GM10266 (cell line): ENCODE measurements around the gene CERS1.

Experiments
- DNase-seq: peaks from one replicate; pipeline ENCODE4 v3.0.0; 2012; ENCODE audit errors: extremely low spot score
- TF ChIP-seq, protein P1 (sequence below): IDR thresholded peaks from 2 replicates; pipeline ENCODE4 v1.5.1; 2012; ENCODE audit warnings: mild to moderate bottlenecking, low read depth; ENCODE audit not compliant: control insufficient read depth, insufficient read depth; ENCODE audit errors: missing control alignments

CERS1 gene

DNA sequence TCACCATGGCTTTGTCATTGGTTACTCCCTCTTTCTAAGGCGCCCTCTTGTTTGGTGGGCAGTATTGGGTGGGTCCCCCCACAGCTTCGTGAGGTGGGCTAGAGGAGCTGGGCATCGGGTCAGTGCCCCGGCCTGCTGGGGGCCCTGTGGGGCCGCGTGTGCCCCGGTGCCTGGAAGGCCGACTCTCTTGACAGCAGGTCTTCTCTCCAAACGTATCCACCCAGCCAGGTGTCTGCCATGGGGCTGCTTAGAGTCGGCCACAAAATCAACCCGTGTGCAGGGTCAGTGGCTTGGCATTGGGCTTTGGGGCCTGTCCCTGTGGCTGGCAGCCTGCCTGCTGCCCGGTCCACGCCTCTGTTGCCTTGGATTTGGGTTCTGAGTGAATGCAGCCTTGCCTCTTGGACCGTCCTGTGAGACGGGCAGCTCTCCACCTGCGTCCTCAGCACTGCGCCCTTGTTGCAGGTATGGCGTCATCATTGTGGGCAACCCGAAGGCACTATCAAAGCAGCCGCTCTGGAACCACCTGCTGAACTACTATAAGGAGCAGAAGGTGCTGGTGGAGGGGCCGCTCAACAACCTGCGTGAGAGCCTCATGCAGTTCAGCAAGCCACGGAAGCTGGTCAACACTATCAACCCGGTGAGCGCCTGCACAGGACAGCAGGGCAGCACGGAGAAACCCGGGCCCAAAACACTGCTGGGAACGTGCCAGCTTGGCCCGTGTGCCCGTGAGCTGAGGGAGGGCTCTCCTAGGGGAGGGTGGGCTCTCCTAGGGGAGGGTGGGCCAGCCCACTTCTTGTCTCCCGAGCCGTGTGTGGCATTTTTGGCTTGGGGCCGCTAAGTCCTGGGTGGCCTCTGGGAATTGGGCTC lies 32.7 kb downstream of the CERS1 start:
- TF ChIP-seq, protein P1, sequence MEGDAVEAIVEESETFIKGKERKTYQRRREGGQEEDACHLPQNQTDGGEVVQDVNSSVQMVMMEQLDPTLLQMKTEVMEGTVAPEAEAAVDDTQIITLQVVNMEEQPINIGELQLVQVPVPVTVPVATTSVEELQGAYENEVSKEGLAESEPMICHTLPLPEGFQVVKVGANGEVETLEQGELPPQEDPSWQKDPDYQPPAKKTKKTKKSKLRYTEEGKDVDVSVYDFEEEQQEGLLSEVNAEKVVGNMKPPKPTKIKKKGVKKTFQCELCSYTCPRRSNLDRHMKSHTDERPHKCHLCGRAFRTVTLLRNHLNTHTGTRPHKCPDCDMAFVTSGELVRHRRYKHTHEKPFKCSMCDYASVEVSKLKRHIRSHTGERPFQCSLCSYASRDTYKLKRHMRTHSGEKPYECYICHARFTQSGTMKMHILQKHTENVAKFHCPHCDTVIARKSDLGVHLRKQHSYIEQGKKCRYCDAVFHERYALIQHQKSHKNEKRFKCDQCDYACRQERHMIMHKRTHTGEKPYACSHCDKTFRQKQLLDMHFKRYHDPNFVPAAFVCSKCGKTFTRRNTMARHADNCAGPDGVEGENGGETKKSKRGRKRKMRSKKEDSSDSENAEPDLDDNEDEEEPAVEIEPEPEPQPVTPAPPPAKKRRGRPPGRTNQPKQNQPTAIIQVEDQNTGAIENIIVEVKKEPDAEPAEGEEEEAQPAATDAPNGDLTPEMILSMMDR = no peak
- no peak for DNase-seq

DNA sequence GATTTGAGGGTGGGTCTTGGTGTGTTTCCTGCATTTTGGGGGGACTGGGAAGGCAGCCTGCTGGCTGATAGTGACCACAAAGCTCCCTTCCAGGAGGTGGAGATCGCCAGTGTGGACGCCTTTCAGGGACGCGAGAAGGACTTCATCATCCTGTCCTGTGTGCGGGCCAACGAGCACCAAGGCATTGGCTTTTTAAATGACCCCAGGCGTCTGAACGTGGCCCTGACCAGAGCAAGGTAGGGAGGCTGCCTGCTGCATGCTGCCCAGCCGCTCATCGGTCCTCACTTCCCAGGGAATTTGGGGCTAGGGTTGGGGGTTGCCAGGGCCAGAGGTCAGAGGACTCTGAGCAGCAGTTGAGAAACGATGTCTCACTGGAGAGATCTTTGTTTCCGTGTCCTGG lies 34.0 kb downstream of the CERS1 start:
- DNase-seq = no peak
- TF ChIP-seq, protein P1 = no peak

DNA sequence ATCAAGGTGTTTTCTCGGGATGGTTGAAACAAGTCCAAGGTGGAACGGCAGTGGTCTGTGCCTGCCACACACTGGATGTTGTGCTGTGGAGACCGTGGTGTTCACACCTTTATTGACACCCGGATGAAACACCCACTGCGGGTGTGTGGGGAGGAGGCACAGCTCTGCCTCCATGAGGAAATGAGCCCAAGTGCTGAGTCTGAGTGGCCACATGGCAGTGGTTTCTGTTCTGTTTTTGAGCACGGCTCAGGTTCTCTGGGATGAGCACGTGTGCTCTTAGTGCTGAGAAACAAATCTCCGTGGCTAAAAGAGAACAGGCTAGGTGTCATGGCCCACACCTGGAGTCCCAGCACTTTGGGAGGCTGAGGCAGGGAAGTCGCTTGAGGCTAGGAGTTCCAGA lies 34.7 kb downstream of the CERS1 start:
- no peak for DNase-seq
- TF ChIP-seq, protein P1 = no peak

DNA sequence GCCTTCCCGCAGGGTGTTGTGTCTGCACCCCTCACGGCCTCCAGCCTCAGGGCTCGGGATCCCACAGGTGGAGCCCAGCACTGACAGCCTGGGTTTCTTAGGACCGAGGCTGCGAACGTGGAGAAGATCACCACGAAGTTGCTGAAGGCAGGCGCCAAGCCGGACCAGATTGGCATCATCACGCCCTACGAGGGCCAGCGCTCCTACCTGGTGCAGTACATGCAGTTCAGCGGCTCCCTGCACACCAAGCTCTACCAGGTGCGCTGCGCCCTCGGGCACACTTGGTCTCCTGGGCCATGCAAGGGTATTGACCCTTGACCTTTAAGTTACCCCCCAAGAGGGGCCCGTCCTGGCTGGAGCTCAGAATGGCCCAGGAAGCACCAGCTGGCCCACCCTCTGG lies 35.2 kb downstream of the CERS1 start:
- TF ChIP-seq, protein P1 = no peak
- DNase-seq = no peak

DNA sequence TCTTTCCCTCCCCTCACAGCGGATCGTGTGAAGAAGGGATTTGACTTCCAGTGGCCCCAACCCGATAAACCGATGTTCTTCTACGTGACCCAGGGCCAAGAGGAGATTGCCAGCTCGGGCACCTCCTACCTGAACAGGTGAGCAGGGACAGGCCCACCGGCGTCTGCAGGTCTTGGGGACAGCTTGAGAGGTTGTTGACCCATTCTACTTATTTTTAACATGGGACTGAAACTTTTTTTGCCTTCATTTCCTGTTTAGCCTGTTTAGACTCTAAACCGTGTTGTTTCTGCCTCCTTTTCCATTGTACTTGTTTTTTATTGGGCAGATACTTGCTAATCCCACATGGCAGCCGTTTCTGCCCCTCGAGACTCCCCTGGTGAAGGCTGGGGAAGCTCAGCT lies 35.7 kb downstream of the CERS1 start:
- no peak for DNase-seq
- TF ChIP-seq, protein P1 = no peak

DNA sequence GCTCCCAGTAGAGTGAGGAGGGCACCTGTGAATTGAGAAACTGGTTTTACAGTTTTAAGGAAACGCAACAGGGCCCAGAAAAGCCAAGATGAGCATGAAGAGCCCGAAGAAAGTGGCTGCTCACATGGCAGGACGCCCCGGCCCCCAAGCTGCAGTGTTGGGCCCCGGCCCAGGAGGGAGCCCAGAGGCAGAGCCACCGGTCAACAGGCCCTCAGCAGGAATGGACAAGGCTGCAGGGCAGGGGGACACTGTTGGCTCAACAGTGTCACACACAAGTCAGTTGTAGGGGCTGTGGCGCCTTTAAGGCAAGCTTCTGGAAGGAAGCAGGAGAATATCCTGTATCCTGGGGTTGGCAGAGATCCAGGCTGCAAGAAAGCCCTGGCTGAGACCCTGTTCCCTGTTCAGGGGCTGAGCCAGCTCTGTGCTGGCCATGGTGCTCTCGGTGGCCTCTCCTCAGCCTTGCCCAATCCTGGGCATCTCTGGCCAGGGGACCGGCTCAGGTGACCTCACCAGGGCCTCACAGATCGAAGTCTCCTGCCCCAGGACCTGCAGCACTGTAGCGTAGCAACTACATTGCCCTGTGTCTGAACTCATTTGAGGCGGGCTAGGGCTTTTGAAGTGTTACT lies 36.2 kb downstream of the CERS1 start:
- DNase-seq = no peak

More for the DNA sequence above, 36.2 kb downstream of the CERS1 start:
- TF ChIP-seq, protein P1 = no peak
